OCI-M1 (cell line): Measurements from ENCODE around the gene BET1.

Experiments used
- DNase-seq: peaks from one replicate; lab custom pipeline; 2025; lab: John Stamatoyannopoulos, UW

Gene BET1

DNA sequence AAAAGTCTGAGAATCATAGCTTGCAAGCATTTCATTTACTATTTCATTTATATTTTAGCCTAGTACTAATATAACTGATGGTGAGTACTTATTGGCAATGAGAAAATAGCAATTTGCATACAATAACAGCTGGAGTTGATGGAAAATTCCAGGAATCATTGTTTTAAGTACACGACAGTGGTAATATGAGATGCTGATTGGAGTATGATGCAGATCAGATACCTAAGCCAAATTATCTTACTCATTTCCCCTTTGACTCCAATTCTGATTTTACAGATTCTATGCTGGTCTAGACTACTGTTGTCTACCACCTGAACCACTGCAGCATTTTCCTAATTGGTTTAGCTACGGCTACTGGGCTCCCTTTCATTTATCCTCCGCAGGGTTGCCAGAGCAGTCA lies 45.9 kb downstream of the BET1 start:
- DNase-seq = no peak

DNA sequence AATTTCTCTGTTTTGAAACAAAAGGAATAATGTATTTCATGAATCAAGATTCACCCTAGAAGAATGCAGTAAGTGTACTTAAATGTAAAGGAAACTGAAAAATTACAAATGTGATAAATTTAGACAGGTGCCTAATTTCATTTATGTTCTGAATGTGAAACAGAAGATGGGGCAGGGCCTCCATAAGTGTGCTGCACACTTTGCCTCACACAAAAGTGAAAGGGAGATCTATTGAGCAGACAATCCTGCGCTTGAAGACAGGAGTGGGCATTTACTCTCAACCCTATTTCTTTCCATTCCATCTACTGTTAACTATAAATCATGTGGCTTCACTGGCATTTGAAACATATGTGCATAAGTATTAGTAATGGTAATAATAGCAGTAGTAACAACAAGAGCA lies 46.4 kb downstream of the BET1 start:
- no peak for DNase-seq

DNA sequence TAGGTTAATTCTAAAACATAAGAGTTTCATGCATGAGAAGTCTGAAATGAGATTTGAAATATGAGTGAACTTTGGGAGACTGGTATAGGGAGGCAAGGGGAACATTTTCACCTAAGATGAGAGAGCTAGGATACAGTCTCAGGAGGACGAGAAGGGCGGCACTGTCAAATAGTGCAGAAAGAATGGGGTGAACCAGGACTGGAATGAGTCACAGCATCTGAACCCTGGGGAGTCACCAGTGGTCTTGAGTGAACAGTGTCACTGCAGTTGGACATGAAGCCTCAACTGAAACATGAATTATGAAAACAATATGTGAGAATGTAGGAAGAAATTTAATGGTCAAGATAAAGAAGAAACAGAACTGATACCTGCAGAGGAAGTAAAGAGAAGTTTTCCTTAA lies 48.9 kb downstream of the BET1 start:
- no peak for DNase-seq

DNA sequence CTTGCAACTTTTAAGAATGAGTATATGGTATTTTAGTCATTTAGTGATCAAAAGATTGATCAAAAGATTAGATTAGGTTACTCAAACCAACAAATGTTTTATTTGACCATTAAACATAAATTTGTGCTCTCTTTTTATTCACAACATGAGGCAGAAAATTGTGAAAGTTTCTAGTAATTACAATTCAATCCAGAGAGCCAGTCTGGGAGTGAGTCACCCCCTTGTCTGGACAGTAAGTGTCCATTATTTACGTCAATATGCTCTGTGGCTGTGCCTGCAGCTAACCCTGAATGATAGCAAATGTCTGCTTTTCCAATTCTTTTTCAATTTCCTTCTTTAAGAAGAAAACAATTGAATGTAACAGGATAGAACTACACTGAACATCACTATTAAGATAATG lies 54.7 kb downstream of the BET1 start:
- no peak for DNase-seq

DNA sequence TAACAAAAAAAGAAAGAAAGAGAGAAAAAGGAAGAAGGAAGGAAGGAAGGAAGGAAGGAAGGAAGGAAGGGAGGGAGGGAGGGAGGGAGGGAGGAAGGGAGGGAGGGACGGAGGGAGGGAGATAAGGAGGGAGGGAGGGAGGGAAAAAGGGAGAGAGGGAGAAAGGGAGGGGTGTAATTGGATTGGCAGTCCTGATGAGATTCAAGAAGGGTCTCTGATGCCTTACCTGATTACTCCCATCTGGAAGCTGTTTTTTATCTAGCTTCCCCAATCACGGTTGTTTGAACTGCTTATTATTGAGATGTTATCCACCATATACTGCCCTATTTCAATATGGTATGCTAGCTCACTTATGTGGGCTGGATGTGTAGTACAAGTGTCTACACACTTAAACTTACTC lies 55.3 kb downstream of the BET1 start:
- no peak for DNase-seq

DNA sequence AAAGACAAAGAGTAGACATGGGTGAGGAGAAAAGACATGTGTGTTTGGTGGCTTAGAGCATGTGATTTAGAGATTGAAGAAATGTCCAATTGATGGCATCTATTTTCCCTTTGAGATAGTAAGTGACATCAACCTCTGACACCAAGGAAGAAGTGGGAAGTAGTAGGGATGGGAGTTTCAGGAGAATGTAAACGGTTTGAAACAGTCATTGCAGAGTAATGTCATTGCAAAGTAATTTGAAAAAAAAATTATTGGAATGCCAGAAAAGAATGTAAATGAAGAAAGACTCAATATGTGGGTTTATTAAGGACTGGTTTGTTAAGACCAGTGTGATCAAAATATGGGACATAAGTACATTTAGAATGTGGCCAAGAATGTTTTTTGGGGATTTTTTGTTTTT lies 56.0 kb downstream of the BET1 start:
- DNase-seq = no peak

DNA sequence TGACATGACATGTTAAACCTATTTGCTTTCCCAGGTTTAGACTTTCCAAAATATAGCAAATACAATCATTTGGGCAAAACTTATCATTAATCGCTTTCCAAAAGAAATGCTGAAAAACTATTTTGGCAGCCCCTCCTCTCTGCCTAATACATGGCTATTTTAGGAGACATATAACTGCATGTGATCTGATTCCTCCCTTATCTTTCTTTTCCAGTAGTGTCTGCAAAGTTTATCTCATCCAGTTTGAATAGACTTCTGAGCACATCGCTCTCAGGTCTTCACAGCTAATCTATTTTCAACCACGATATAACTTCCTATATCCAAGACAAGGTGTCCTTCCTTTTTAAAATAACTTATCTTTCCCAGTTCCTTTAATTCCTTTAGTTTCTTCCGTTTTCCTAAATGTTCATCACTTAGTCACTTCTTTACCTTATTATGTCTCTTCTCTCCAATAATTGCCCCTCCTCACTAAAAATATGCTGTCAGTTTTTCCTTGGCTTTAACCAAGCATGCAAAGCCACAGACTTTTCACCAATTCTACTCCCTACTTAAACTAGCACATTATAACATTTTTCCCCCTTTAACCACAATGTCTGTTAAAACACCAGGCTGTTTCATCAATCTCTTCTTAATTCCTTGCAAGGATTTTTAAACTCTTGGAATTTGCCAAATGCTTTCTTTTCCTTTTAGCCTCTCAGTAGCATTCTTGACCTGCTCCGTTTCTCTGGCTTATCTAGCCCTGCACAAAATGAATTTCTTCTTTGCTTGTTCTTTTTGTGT lies 58.2 kb downstream of the BET1 start:
- peak; percentile 93 for DNase-seq

DNA sequence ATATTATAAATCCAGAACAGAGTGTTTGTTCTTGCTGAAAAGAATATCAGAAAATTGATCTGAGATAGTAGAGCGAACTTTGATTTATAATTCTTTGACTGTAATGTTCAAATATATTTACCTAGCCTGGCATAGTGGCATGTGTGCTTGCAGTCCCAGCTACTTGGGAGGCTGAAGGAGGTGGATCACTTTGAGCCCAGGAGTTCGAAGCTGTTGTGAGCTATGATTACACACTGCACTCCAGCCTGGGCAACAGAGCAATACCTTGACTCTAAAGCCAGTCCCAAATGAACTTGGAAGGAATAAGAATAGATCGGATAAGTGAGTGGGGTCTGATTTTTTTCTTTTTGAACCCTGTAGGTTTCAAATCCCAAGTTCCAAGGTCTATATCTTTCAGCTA lies 59.1 kb downstream of the BET1 start:
- no peak for DNase-seq

DNA sequence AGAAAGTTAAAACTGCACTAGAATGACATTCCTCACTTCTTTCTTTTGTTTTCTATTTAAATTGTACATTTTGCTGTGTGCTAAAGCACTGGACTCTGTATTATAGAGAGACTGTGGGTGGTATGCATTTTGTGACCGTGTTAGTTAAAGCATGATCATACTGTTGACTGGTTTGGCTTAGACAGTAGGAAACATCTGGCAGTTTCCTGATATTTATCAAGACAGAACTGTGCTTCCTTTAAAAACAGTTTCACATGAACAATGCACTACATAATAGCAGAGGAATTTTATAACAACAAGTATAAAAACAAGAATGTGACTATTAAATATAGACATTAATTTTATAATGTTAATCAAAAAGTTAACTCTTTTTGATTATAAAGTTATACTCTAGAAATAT lies 59.5 kb downstream of the BET1 start:
- peak; percentile 57 for DNase-seq

DNA sequence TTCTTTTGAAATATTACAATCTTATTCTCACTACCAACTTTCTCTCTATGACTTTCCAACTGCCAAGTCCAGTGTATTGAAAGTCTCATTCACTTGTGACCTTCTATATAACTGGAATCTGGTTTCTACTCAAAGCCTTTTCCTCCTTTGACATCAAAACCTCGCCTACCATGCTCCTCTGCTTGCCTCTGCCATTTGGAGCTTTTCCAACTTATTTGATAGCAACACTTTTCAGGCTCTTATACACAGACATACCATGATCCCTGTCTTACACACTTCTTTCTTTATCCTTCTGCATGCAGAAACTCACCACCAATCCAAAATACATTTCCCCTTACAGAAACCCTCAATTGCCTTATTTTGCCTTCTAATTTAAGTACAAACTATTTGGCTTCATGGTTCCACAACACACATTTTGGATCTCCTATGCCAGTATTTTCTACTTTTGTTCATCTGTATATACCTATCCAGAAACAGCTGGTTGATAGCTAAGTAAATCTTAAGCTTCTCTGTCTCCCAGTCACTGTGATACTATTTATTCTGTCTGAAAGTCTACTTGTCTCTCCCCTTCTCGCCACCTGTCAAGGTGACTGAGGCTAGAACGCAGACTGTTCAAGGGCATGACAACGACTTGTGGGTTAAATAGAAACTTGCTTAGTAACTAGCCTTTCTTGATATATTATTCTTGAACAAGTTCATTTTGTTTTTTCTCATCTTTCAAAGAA lies 60.2 kb downstream of the BET1 start:
- peak; percentile 51 for DNase-seq
